Peyer's patch (tissue), 4 donors: Measurements from ENCODE around the gene MND1.

Experiments used
- POLR2A ChIP-seq, 2 donors: fragments of 450-650 bp; IDR thresholded peaks; one replicate each; pipeline ENCODE4 v1.5.1; 2017; ENCODE audit warnings: antibody characterized with exemption in 2 of 2, mild to moderate bottlenecking in 2 of 2, moderate library complexity in 2 of 2
- TF ChIP-seq, protein P1 (sequence below), 6 experiments: fragments of 450-650 bp in 4 of 6; fragments of 200-600 bp in 2 of 6; sonication (generic) in 1 of 6; IDR thresholded peaks; one replicate each; pipeline ENCODE4 v1.5.1; 2017 to 2019; ENCODE audit warnings: antibody characterized with exemption in 6 of 6, mild to moderate bottlenecking in 3 of 6, moderate library complexity in 1 of 6

DNA sequence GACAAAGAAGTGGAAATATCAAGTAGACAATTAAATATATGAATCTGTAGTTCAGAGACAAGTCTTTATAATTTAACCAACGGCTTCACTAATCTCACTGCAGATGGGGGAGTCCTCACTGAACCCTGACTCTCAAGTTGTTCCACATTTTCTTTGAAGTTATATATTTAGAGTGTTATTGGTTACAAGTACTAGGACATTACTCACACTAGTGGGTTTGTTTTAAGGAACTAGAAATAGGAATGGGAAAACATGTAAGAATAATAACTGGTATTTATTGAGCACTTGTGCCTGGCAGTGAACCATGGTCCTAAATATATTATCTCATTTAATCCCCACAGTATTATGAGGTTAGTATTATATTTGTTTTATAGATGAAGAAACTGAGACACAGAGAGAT is 22.0 kb downstream of the MND1 start:
- TF ChIP-seq, protein P1, sequence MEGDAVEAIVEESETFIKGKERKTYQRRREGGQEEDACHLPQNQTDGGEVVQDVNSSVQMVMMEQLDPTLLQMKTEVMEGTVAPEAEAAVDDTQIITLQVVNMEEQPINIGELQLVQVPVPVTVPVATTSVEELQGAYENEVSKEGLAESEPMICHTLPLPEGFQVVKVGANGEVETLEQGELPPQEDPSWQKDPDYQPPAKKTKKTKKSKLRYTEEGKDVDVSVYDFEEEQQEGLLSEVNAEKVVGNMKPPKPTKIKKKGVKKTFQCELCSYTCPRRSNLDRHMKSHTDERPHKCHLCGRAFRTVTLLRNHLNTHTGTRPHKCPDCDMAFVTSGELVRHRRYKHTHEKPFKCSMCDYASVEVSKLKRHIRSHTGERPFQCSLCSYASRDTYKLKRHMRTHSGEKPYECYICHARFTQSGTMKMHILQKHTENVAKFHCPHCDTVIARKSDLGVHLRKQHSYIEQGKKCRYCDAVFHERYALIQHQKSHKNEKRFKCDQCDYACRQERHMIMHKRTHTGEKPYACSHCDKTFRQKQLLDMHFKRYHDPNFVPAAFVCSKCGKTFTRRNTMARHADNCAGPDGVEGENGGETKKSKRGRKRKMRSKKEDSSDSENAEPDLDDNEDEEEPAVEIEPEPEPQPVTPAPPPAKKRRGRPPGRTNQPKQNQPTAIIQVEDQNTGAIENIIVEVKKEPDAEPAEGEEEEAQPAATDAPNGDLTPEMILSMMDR (IDR thresholded peaks at IDR 0.05), result no peak
- no peak for TF ChIP-seq POLR2A (IDR thresholded peaks at IDR 0.05)
